T-helper 1 cell treated with Interleukin-12 subunit alpha and Interleukin-12 subunit beta and Interleukin-4 antibody, amounts not matched to agents 30 ng/mL and 1 ng/mL, for 36 hours (primary cell): ENCODE data around the gene CYCS. TPM values are rescaled to one million over a fixed set of nuclear protein-coding genes. Genes with fewer than 3 reads are reported as not detected.

ENCODE experiments used
- intact Hi-C: fragments of 100-400 bp; cut with micrococcal nuclease; formaldehyde crosslinking; loops from one replicate; pipeline ENCODE4 v1.15.1; 2024
- total RNA-seq: library from RNA; stranded (reverse); gene quantifications from 2 replicates; pipeline ENCODE4 v1.2.3, GENCODE V29; 2022

CYCS gene
- total RNA-seq, 1 donor from 2014 or later, result 135 TPM

DNA sequence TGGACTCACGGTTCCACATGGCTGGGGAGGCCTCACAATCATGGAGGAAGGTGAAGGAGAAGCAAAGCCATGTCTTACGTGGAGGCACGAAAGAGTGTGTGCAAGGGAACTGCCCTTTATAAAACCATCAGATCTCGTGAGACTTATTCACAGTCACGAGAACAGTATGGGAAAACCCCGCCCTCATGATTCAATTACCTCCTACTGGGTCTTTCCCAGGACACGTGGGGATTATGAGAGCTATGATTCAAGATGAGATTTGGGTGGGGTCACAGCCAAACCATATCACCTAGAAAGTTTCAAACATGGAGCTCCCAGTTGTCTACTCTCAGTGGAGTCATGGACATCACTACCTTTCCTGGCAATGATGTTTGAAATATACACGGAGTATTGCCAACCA is 49.6 kb downstream of the CYCS start:
- intact Hi-C loops, result no loop called here

GRCh38 chr7:25073451-25073850 is 51.6 kb downstream of the CYCS start:
- intact Hi-C loops, result loop anchor here (5.0 kb wide), 2 partner anchors 41 to 176 kb away; no protein-coding TSS in a partner anchor

Other genes starting within 250 kb of the CYCS start
- 73.2 and 74.0 TPM in 2 replicates for gene OSBPL3, start 145.1 kb downstream of the CYCS start, total RNA-seq
- not detected in 2 replicates for gene NPVF, start 103.2 kb upstream of the CYCS start, total RNA-seq